Right forelimb (tissue), 1 donor: ENCODE data around the gene GJA9.

Source experiments
- DNase-seq: peaks from one replicate; pipeline ENCODE4 v3.0.0-alpha.2; 2018

GJA9 gene

DNA sequence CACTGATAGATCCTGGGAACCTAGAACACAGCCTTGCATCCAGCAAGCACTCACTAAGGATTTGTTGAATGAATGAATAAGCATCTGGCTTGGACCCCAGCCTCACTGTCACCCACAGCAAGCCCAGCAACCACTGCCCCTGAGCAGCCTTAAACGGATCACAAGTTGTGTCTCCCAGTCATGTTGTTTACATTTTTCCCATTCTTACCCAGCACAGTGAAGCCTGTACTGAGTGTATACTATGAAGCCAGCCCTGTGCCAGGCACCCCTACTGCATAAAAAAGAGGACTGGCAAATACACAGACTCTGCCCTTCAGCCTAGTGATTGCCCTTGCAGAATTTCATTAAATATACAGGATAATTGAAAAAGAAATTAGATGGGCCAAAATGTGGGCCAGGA, 52.0 kb downstream of the GJA9 start:
- DNase-seq: no peak

DNA sequence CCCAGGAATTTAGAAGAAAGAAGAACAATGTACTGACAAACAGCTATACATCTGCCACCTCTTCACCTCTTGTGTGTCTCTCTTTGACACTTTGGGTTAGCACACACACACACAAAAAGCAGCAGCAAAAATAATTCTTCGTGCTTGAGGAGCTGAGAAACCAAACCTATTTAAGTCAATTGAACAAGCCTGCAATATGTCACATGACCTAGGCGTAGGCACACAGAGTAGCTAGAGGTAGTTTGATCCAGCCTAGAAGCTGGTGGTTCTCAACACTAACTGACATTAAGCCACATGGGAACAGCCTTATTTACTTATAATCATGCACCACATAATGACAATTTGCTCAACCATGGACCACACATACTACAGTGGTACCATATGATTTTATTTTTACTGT, 54.1 kb downstream of the GJA9 start:
- no peak for DNase-seq

DNA sequence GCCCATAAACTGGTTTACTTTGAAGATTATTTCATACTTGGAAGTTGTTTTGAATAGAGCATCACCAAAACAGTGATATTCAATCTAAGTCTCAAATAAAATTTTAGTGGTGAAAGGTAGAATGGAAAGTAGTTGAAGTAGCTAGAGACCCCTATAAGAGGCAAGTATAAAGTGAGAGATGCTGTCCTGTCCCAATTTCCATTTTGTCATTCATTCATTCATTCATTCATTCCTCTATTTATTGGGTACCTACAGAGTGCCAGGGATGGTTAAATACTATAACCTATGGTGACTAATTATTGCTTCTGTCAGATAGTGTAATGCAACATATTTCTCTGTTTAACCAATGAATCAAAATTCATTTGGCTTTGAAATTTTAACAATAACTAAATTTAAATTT, 54.5 kb downstream of the GJA9 start:
- no peak for DNase-seq

DNA sequence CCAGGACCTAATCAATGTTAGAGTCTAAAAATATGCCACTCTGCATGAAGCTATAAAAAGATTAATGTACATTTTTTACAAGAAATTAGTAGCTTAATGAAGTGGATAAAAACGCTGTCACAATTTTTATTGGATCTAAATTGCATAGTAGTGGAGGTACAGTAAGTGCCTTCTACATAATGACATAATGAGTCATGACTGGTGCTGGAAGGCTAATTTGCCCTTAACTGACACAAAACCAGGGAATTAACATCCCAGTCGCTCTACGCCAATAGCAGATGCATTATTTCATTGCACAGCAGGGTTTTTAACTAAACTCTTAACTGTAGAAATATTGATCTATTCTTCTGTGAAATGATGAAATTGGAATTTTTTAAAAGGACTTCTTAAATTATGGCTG, 55.1 kb downstream of the GJA9 start:
- DNase-seq: no peak
